HG03135 (cell line): ENCODE measurements around the gene MMP13.
A peak's percentile ranks its signal among the peaks of the same experiment; 100 is the strongest.
"Not testable (repeated sequence)": the region's sequence is repeated elsewhere in the genome, so short reads cannot be mapped to it uniquely, and the experiment has no call there.

ENCODE experiments used
- ATAC-seq: cut with Tn5 transposase; IDR thresholded peaks from one replicate; pipeline ENCODE4 v1.9.1; 2021; ENCODE audit warnings: mild to moderate bottlenecking, moderate library complexity; ENCODE audit not compliant: unreplicated experiment

MMP13 gene

DNA sequence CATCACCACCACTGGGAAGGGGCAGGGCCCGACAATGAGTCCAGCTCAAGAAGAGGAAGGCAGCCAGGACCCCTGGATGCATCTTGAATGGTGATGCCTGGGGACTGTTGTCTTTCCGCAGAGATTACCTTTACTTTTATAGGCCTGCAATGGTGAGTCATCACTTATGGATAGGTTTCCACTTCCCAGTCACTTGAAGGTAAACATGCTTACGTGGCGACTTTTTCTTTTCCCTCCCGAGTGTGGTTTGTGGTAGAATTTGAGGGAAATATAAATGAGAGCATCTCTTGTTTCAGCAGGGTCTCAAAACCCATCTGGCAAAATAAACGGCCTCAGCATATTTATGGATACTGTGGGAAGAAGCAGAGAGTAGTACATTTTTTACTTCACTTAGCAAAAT, at the start of gene MMP13:
TSS of gene MMP13 (minus strand) at position 109 of the 400 bp plus-strand sequence. CDS start at position 82, 27 bp downstream.
- no peak for ATAC-seq

DNA sequence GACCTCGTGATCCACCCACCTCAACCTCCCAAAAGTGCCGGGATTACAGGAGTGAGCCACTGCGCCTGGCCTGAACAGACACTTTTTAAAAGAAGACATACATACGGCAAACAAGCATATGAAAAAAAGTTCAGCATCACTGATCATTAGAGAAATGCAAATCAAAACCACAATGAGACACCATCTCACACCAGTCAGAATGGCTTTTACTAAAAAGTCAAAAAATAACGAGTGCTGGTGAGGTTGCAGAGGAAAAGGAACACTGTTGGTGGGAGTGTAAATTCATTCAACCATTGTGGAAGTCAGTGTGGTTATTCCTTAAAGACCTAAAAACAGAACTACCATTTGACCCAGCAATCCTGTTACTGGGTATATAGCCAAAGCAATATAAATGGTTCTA, 48.7 kb upstream of the MMP13 start:
- ATAC-seq = not testable (repeated sequence)

DNA sequence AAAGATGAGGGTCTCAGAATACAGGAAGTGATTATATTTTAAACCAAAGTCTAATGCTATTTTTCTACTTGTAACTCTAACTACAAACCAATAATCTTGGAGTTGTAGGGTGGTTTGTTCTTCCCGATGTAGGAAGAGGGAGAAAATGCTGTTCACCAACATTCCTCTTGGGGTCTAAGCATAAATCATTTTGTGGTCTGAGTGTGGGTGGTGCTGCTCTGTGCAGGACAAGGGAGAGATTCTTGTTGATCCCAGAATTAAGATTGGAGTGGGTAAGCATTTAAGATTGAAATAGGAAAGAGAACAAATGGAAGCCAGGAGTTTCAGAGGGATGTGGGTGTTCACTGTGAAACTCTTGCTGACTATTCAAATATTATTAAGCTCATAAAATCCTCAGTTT, 38.6 kb upstream of the MMP13 start:
- no peak for ATAC-seq

DNA sequence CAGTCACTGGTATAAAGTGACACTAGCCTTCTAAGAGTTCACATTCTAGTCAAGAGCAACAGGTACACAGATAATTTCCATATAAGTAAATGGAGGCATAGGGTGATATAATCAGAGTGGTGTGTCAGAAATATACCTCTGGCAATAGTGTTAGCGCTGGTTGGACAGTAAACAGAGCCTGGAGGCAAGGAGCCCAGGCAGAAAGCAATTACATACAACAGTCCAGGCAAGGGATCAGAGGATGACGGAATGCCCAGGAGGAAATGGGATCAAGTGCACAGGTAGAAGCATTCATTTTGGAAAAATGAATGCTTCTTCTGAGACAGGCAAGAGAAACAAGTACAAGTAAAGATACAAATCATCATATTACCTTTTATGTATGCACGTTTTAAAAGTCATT, 36.2 kb upstream of the MMP13 start:
- no peak for ATAC-seq

DNA sequence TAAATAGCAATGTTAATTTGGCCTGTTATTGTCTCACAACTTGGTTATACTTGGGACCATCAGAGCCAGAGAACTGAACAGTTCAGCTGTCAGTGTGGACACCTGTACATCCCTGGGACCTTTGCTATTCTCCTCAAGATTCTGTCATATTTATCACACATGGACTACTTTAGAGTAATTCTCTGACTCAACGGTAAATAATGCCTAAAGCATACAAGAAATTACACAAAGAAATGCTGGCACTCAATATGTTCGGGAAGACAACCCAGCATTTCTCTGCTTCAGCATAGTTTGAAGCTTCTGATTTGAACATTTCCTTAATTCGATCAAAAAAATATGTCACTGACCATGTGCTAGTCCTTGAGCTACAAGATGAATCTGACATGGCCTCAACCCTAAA, 34.6 kb upstream of the MMP13 start:
- no peak for ATAC-seq

DNA sequence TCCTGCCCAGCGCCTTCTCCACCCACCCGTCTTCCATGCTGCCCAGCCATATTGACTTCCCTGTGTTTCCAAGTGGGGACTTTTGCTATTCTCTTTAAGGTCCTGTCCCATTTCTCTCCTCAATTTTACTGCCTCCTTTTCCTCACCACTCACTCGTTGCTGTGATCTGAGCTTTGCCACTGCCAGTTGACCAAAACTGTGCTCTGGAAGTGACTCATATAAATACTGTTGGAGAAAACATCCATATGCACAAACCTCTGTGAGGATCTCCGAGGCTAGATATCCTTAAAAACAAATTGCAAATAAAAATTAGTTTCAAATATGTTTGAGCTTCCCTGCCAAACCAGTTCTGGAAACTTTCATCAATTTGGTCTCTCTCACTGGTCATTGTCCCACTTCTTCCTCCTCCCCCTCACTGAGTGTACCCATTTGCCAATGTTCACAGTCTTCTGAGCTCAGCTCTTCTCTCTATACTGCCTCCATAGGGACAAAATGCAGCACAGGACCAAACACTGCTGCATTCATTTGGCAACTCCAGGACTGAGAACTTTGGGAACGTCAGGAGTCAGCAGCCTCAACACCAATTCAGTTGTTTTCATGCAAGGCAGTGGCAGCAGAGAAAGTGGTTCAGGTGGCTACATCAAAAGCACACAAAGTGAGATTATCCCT, 34.0 kb upstream of the MMP13 start:
- ATAC-seq = no peak

DNA sequence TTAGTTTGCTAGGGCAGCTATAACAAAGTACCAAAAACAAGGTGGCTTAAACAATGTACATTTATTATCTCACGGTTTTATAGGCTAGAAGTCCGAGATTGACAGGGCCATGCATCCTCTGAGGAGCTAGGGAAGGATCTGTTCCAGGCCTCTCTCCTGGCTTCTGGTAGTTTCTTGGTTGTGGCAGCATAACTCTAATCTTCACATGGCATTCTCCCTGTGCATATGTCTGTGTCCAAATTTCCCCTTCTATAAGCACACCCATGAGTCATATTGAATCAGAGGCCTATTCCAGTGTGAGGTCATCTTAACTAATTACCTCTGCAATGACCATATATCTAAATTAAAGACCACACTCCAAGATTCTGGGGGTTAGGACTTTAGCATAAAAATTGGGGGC, 31.3 kb upstream of the MMP13 start:
- no peak for ATAC-seq

DNA sequence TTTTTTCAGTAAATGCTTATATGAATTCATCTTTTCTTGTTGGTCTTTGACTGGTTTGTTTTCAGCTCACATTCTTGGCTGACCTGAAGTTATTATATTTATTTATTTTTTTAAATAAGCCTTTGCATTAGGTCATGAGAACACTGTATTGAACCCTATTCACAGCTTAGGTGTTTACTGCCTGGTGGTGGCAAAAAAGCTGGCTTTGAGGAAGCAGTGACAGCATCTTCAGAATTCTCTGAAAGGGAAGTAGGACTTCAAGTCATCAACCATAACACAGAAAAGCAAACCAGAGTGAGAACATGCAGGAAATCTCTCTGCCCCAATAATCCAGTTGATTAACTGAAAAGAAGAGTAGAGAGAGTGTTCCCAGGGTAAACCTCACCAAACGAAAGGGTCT, 30.3 kb upstream of the MMP13 start:
- no peak for ATAC-seq

DNA sequence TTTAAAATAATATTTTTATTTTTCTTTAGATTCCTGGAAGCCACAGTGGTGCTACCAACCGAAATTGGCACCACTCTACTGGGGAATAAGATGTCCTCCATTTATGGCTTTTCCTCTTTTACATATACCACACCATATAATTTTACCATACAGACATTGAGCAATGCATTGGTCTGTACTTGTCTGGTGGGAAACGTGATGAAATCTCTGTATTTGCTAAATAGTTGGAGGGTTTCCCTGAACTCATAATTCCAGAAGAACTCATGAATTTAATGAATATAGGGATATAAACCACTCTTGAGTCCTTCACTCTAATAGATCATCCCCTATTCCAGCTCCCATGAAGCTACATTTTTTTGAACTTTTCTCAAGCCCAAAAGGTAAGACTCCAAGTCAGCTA, 28.0 kb upstream of the MMP13 start:
- no peak for ATAC-seq

DNA sequence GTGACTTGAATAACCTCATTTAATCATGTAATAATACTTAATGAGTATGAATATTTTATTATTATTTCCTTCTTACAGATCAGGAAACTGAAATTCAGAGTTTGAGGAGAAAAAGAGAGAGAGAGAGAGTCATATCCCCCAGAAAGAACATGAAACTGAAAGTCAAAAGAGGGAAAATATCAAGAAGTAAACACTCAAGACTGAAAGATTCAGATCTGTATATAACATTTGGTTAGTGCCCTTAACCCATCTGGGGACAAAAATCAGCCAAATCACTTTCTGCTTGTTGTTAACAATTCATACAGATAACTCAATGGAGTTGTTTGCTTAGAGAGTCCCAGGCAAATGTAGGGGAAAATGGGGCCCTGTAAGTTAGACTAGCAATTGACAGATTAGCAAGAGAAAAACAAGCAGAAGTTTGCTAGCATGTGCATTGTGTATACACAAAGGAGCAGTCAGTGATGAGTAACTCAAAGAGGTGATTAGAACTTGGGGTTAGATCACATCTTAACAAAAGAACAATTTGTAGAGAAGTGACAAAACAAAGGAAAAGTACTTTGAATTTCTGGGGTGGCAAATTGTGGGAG, 25.9 kb upstream of the MMP13 start:
- ATAC-seq = peak; percentile 67

DNA sequence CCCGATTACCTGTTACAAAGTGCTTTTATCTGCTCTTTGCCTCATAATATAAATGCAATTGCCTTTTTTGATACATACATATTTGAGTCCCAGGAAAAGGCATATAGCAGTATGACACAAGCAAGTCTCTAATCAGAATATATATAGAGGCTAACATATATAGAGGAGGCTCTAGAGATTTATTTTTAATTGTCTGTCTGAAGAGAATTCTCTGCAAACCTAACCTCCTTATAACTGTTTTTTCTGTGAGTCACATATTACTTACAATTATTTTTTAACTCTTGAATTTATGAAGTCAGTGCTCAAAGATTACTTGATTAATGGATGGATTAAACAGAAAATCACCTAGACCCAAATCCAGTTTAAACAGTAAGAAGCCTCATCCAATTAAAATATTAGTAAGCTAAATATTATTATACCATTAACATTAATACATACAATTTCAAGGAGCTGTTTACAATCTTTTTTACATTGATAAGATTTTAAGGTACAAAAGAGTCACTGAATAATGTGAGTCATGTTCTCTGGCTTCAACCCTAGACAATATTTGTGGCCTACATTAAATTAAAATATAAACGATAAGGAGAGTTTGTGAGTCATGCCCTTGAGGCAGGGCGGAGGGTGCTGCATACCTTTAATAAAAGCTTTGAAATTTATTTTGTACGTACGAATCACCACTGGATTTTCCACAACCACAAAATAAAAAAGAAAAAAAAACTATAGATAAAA, 19.2 kb upstream of the MMP13 start:
- no peak for ATAC-seq

DNA sequence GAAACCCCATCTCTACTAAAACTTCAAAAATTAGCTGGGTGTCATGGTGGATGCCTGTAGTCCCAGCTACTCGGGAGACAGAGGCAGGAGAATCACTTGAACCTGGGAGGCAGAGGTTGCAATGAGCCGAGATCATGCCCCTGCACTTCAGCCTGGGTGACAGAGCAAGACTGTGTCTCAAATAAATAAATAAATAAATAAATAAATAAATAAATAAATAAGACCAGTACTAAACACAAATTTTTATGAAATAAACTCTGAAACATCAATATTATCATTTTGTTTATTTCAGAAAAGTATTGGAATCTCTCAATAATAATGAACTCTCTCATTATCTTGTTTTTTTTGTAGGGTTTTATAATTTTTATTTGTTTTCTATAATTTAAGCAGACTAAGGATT, 18.2 kb upstream of the MMP13 start:
- not testable (repeated sequence) for ATAC-seq

DNA sequence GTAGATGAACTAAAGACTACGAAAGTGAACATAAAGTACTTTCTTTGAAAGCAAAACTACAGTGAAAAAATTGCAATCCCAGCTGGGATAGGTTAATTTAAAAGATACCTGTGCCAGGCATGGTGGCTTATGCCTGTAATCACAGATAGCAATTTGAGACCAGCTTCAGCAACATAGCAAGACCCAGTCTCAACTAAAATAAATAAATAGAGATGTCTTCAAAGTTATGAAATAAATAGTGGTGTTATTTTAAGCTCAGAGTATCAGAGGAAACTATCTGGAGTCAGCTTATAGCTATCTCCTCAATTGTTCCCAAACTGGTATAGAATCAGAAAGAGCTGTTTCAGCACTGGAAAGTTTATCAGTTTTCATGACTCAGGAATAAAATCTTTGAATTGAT, 17.3 kb upstream of the MMP13 start:
- ATAC-seq = no peak

DNA sequence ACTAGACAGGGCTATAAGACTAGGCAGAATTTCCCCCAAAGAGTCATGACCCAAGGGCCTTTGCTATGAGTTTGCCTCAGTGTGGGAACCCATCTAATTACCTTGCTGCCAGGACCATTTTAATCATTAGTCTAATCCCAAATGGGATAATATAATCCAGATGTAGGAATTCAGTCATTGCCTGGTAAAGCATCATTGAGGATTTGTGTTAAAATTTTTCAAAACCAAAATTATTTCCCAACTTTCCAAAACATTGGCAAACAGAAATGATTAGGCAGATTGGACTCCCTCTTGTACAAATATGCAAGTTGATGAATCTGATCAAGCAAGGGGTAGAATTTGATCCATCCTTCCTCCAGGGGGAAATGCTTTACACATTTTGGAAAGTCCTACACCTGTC, 16.2 kb upstream of the MMP13 start:
- no peak for ATAC-seq

DNA sequence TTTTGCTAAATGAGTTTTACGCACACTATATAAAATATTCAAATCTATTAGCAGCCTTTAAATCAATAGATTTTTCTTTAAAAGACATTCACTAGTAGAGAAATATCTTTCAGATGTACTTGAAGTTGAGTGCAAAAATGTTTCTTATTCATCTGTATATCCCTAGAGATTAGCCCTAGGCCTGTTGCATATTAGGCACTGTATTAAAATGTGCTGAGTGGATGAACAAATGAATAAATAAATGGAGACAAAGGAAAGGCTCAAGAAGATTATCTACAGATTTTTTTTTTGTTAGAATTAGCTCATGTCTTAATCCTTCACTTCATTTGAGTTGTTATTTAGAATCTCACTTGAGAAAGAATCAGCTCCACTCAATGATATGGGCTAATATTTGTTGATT, 12.0 kb upstream of the MMP13 start:
- no peak for ATAC-seq

DNA sequence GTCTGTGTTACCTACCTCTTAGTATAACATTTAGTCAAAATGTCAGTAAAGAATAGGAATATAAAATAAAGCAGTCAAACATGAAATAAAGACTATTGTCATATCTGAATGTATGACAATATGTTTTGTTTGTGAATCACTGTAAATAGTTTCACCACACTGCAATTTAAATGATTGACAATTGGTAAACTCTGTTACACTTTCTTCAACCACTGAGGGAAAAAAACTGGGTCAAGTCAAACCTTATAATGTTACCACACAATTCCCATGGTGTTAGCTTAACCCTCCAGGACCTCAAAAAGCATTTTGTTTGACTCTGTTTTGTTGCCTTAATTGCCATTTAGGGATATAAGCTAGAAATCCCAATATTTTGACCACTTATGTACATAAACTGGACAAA, 10.5 kb upstream of the MMP13 start:
- ATAC-seq = no peak

DNA sequence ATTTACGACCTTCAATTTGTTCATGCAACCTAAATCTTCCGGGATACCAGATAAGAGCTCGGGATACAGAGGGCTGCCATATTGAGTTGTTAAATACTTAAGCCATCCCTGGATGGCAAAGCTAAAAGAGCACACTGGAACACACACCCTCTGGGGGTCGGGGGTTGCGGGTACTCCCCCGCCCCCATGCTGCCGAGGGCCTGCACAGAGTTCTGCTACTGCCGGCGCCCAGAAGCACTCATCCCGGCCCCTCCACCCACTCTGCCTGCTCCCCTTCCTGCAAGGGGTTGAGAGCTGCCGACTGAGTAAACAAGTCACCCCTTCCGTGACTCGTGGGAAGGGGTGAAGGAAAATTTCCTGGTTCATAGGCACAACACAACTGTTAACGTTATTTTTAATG, 9.3 kb upstream of the MMP13 start:
- no peak for ATAC-seq

DNA sequence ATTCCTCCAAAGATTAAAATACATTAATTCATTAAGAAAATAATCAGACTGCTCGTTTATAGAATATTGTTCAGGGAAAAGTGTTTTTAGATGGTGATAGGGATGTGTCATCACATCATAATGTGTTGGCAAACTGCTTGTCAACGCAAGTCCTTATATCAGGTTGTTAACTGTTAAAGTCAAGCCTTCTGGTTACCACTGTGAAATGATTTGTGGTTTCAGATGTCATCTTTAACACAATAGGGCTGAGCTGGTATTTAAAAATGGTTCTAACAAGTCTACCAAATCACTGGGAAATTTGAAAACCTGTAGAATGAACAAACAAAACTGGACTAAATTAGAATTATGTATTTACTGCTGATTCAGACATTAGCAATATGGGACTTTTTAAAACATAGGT, 2.4 kb upstream of the MMP13 start:
- no peak for ATAC-seq

DNA sequence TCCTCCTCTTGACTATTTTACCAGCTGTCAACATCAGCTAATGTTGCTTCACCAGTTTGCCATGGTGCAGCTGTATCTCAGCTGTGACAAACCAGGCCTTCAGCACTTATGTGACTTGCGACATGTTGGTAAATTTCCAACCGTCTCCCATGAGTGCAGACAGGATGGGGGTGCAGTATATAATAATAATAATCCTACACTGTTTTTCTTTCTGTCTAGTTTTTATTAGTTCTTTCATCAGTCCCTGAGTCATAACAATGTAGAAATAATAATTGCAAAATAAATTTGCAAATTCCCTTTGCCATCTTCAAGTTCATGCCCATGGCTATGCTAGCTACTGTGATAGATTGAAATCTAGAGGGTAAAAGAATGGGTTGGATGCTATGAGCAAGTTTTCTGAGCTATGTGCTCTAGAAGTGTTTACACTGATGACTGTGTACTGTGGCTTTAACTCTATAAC, 4.9 kb downstream of the MMP13 start:
- ATAC-seq = no peak

DNA sequence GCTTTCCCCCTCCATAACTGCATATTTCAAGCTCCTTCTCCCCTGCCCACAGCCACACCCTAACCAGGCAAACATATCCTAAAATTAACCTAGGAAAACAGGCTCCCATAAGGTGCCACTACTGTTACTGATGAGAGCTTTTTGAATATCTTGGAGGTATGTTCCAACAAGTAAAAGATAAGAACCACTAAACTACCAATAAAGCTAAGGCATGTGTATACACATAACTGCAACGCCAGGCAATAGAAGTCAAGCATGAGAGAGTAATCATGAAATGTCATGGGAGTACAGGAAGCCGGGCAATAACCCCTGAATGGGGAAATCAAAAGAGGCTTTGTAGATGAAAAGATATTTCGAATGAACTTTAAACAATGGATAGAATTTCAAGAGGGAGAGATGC, 9.3 kb downstream of the MMP13 start:
- ATAC-seq = no peak

DNA sequence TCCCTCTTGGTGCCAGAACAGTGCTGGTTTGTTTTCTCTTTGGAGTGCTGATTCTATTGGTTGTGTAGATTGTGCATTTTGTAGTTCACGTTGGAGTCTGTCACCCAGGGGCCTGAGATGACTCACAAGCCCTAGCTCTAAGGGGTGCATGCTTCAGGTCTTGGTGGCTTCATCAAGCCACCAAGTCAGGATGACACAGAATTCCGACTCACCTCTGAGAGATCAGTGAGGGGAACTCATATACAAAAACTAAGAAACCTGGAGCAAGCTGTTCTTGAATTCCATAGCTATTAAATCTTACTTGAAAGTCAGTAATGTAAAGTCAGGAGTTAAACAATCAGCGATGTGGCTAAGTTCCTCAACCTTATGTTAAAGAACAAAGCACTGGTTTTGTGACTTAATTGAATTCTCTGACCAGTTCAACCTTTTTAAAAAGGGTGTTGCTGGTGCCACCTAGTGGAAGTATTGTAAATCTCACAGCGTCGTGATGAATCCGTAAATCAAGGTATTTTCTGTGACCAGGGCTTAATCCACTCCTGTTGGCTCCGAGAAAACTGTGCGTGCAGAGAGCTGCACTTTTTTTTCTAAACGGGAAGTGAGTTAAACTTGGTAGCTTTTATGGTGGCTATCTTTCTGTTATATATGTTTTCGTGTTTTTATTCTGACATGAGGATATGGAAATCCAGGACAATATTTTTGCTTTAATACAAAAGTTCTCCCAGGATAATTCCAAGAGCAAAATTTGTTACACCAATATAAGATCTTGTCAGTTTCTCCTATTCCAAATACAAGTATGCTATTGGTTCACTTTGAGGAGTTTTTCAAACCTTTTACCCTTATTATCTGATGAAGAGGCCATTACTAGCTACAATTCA, 14.6 kb downstream of the MMP13 start:
- peak; percentile 78 for ATAC-seq
